HG03066 (cell line): ENCODE results near the gene S100A1.
"Not testable (repeated sequence)": the region's sequence is repeated elsewhere in the genome, so short reads cannot be mapped to it uniquely, and the experiment has no call there.

ENCODE experiments used
- ATAC-seq: cut with Tn5 transposase; IDR thresholded peaks from one replicate; pipeline ENCODE4 v1.9.1; 2021; ENCODE audit warnings: low read depth; ENCODE audit not compliant: unreplicated experiment

S100A1 gene

DNA sequence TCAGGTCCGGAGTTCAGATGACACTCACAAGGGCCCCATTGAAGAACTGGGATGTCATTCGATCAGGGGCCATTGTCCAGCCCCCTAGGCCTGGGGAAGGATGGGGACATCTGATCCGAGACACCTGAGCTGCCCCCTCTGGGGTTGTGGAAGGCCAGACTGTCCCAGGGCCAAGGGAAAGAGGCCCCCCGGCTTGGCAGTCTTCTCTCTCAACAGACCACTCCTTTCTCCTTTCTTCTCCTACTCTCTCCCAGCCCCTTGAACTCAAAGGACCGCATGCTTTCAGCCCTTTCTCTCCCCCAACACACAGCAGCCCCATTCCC lies 1.1 kb downstream of the S100A1 start:
- ATAC-seq = no peak

GRCh38 chr1:153629971-153630370 lies 1.7 kb downstream of the S100A1 start:
- no peak for ATAC-seq

DNA sequence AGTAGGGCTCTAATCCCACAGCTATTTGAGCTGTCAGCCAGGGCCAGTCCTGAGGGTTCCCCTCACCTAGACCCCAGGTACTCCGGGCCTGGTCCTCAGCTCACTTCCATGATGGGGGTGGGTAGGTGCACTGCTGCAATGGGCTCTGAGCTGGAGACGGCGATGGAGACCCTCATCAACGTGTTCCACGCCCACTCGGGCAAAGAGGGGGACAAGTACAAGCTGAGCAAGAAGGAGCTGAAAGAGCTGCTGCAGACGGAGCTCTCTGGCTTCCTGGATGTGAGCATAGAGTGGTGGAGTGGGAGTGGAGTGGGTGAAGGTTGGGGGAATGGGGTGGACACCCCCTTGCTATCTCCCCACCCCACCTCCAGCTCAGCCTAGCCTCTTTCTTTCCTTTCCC lies 2.1 kb downstream of the S100A1 start:
- no peak for ATAC-seq

- no peak for ATAC-seq
These were observed 3.1 kb downstream of the S100A1 start for GRCh38 chr1:153631047-153632022.

DNA sequence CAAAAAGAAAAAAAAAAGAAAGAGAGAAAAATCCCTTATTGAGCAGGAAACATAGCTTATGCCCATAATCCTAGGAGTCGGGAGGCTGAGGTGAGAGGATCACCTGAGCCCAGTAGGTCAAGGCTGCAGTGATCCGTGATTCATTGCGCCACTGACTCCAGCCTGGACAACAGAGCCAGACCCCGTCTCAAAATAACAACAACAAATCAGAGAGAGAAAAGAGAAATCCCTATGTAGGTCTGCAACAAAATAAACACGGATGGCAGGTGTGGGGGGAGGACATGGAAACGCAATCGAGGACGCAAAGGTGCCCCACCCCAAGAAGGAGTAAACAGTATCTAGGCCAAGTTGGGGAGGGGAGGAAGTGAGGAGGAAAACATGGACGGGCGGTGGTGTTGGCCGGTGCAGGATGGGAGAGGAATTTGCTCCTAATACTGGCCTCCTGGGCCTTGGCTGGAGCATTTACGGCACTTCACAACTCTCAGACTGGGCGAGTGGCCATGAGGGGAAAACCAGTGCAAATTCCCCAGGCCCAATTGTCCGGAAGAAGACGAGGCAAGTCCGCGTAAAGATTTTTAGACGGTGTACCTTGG lies 5.0 kb downstream of the S100A1 start:
- no peak for ATAC-seq

DNA sequence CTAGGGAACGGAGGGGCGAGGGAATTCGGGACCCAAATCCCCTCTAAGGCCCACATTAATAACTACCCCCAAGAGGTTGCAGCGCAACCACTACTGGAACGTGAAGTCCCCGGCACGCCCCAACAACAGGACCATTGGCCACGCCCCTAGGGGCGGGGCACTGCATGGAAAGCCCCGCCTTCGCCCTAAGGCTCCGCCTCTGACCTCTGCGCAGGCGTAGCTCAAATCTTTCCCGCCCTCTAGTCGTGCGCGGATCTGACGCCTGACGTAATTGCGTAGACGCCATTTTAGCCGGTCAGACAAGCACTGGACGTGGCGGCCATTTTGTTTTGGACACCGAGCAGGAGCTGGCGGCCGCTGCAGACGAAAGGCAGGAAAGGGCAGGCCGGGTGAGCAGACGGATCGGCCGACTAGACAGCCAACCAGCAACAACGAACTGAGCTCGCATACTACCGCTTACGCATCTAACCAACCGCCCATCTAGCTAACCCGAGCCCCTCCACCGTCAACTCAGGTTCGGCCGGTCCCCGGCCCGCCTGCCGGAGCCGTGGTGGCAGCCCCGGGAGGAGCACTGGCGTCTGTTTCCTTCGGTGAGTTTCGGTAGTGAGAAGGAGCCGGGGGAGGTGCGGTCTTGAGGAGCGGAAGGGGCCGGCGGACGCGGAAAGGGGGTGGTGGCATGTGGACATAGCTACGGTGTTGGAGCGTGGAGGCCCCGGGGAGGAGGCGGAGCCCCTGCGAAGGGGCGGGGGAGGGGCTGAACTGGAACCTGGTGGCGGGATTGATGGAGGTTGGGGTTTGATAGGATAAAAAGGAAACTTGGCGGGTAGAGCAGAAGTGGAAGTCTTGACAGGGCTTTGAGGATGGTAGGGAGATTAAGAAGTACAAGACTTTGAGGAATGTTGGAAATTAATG lies 5.8 kb downstream of the S100A1 start, which contains the start of gene CHTOP:
CHTOP (plus strand) TSS at position 313 of the 912 bp plus-strand sequence. CDS start 2,523 bp downstream, outside the sequence.
- ATAC-seq = peak; percentile 87

- ATAC-seq = no peak
These were observed 7.6 kb downstream of the S100A1 start for GRCh38 chr1:153635872-153636271.

GRCh38 chr1:153636312-153636711 lies 8.1 kb downstream of the S100A1 start:
- no peak for ATAC-seq

- ATAC-seq = no peak
These were observed 10.0 kb downstream of the S100A1 start for GRCh38 chr1:153638261-153638660.

- ATAC-seq = no peak
These were observed 11.0 kb downstream of the S100A1 start for GRCh38 chr1:153639280-153639679.

DNA sequence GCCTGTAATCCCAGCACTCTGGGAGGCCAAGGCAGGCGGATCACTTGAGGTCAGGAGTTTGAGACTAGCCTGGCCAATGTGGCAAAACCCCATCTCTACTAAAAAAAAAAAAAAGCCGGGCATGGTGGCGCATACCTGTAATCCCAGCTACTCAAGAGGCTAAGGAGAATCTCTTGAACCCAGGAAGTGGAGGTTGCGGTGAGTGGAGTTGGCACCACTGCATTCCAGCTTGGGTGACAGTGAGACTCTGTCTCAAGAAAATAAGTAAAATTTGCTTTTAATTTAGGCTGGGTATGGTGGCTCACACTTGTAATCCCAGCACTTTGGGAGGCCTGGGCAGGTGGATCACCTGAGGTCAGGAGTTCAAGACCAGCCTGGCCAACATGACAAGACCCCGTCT lies 12.0 kb downstream of the S100A1 start:
- not testable (repeated sequence) for ATAC-seq

DNA sequence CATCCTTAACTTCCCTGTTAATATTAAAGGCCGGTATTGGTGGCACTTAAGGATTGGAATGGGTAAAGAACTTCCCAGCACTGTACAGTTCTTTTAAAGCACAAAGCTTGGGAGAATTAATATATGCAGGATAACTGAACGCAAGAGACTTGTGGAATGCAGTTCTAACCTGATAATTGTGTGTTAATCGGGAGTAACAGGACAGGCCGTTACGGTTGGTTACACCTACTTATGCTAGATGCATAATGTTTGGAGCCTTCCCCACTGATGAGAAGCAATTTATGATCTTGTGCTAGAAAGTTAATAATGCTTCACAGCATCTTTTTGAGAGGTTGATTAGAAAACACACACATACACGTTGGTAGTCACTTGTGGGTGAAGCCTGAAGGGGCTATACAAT lies 12.6 kb downstream of the S100A1 start:
- no peak for ATAC-seq

DNA sequence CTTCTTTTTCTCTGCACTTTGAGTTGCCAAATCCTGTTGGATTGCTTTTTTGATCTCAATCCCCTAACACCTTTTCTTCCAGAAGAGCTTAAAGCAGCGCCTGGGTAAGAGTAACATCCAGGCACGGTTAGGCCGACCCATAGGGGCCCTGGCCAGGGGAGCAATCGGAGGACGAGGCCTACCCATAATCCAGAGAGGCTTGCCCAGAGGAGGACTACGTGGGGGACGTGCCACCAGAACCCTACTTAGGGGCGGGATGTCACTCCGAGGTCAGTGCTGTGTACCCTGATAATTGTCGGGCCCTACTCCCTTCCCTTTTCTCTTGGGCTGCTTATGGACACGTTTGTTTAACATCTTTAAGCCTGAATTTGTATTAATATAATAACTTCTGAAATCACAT lies 13.9 kb downstream of the S100A1 start:
- no peak for ATAC-seq

DNA sequence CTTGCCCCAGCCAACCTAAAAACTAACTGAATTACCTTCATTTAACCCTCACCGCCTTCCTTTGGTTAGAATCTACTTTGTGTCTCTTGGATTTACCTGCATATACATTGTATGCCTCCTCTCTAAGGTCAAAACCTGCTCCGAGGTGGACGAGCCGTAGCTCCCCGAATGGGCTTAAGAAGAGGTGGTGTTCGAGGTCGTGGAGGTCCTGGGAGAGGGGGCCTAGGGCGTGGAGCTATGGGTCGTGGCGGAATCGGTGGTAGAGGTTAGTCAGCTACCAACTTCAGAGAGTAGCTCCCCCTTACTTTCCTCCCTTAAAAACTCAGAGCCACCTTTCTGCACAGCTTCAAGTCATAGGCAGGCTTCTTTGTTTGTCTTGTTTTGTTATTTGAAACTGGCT lies 14.9 kb downstream of the S100A1 start:
- ATAC-seq = no peak

- ATAC-seq = no peak
These were observed 15.6 kb downstream of the S100A1 start for GRCh38 chr1:153643816-153644215.

DNA sequence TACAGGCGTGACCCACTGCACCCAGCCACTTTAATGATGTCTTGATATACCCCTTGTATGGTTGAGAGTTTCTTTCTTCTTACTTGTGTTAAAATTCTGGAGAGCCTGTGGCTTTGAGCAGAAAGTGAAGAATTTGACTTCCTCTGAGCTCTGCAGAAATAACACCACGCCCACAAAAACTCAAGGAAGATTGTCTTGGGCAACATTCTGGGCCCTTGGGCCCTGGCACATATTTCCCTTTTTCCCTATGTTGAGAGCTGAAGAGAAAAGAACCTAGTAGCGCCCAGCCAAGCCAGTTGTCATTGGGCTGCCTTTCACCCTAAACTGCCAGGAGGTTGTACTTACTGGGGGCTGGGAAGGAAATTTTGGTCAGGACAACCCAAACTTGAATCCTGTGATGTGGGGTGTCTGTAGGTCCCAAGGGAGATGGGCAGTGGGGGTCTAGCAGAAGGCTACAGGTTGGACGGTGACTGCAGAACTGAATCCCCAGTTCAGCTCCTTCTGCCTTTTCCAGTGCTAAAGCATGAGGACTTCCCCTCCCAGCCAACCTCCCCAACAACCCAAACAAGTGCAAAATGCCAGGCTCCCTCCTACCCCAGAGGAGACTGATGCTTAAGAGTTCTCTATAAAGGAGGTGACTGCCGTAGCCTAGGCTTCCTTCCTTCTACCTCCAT lies 18.6 kb downstream of the S100A1 start:
- ATAC-seq = no peak

DNA sequence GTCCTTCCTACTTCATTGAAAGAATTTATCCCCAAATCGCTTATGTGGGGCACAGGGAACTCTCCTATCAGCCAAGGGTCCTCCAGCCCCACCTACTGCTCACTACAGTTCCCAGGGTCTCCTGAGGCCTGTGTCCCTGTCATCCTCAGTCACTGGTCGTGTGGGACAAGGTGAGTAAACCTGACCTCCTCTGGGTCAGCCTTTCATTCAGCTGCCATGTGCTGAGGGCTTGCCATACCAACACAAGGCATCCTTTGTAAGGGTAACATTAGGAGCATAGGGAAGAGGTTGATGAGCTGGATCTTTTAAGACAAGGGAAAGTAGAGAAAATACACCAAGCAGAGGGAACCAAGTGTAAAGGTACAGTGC lies 19.1 kb downstream of the S100A1 start:
- no peak for ATAC-seq

DNA sequence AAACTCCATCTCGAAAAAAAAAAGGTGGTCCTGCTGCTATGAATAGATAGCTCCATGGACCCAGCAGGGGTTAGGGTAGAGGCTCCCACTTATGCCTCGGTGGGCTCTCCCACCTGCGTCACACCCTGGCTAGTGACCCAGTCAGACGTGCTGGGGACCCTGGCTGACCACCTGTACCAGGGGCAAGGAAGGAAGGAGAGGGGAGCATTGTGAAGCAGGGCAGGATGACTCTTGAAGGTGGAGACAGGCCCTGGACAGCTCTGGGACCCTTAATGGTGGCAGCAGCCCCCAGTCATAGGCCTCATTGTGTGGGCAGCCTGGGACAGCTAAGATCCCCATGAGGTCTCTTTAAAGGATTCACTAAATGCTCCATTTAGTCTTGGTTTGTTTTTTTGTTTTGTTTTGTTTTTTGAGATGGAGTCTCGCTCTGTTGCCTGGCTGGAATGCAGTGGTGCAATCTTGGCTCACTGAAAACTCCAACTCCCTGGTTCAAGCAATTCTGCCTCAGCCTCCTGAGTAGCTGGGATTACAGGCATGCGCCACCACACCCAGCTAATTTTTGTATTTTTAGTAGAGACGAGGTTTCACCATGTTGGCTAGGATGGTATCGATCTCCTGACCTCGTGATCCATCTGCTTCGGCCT lies 19.9 kb downstream of the S100A1 start:
- ATAC-seq = no peak

DNA sequence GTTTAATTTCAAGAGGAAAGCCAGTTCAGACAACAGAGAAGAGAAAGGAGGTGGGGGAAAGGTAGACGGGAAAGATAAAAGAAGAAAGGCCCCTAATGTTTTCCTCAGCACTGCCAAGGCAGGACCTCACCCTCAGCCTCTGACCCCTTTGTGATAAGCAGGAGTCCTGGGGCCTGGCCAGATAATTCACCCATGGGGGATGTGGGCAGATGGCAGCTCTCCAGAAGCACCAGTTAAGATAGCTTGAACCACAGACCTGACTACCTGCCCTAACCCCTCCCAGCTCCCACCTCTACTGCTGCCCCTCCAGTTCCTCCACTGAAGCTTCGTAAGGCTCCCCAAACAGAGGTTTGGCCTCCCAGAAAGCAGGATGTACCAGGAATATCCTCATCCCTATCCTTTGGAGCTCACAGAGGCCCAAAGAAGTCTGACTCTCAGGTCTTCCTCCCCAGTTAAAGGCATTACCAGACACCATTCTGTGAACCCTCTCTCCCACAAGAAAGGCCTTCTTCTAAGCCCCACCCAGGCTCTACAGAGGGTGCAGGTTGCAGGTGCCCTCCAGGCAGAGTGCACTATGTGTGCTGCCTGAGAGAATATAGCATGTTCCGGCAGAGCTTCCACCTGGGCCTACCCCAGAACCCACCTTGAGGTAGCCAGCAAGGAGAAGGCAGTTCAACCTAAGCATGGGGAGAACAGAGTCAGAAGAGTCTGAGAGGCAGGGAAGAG lies 21.1 kb downstream of the S100A1 start:
- ATAC-seq = no peak
